Stimulated activated naive CD8-positive, alpha-beta T cell treated with anti-CD3 and anti-CD28 coated beads, Interleukin-15, Interleukin-2, amounts not matched to agents 100 ng/mL and 50 ng/mL, for 24 hours (primary cell): ENCODE data around the gene MISFA.
A peak's percentile ranks its signal among the peaks of the same experiment; 100 is the strongest.

Experiments
- H3K27ac Mint-ChIP-seq: one replicate; pipeline ENCODE4 v1.8.0; 2021; ENCODE audit warnings: mild to moderate bottlenecking, mixed read lengths
- H3K27me3 Mint-ChIP-seq: one replicate; pipeline ENCODE4 v1.8.0; 2021; ENCODE audit warnings: mixed read lengths
- H3K36me3 Mint-ChIP-seq: one replicate; pipeline ENCODE4 v1.8.0; 2021; ENCODE audit warnings: low read depth, mixed read lengths
- H3K4me1 Mint-ChIP-seq: one replicate; pipeline ENCODE4 v1.8.0; 2021; ENCODE audit warnings: low read depth, mixed read lengths
- H3K4me3 Mint-ChIP-seq: one replicate; pipeline ENCODE4 v1.8.0; 2021; ENCODE audit warnings: mild to moderate bottlenecking, mixed read lengths
- H3K9me3 Mint-ChIP-seq: one replicate; pipeline ENCODE4 v1.8.0; 2021; ENCODE audit warnings: mixed read lengths

Gene MISFA

GRCh38 chr11:18608376-18608775 is 8.8 kb downstream of the MISFA start:
- no peaks in the 10 kb centered on the region for H3K4me1 Mint-ChIP-seq
- H3K36me3 Mint-ChIP-seq = peaks cover 41% of the 10 kb centered on the region

GRCh38 chr11:18611196-18611595 is 11.6 kb downstream of the MISFA start:
- peaks cover 4% of the 10 kb centered on the region for H3K9me3 Mint-ChIP-seq
- H3K36me3 Mint-ChIP-seq = peaks cover 65% of the 10 kb centered on the region

More at GRCh38 chr11:18608376-18608775, 8.8 kb downstream of the MISFA start:
- Mint-ChIP-seq H3K9me3 (no peaks in the 10 kb centered on the region), H3K27ac (no peak overlapping the region), H3K27me3 (no peaks in the 10 kb centered on the region), H3K4me3 (no peak overlapping the region)

DNA sequence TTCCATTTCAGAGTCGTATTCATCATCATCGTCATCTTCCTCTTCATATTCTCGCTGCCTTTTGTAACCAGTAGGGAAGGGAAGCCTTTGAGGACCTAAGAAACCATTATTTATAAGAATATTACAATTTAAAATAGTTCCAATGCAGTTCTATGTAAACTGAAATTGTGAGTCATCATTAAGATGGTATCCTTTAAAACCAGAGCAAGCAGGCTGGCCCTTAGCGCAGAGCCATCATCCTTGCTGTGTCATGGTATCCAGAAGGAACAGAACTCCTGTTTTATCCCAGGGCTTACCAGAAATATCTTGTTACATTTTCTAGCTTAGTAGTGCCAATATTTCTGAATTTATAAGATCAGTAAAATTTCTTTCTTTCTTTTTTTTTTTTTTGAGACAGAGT is 12.8 kb downstream of the MISFA start:
- Mint-ChIP-seq H3K36me3 (peaks cover 60% of the 10 kb centered on the region), H3K4me3 (no peak overlapping the region), H3K4me1 (peaks cover 21% of the 10 kb centered on the region), H3K9me3 (peaks cover 4% of the 10 kb centered on the region), H3K27me3 (no peaks in the 10 kb centered on the region), H3K27ac (no peak overlapping the region)

More at GRCh38 chr11:18611196-18611595, 11.6 kb downstream of the MISFA start:
- no peak overlapping the region for H3K4me3 Mint-ChIP-seq
- no peak overlapping the region for H3K27ac Mint-ChIP-seq
- peaks cover 10% of the 10 kb centered on the region for H3K4me1 Mint-ChIP-seq
- H3K27me3 Mint-ChIP-seq = no peaks in the 10 kb centered on the region

GRCh38 chr11:18614667-18615066 is 15.1 kb downstream of the MISFA start:
- H3K27ac Mint-ChIP-seq = no peak overlapping the region
- H3K27me3 Mint-ChIP-seq = no peaks in the 10 kb centered on the region
- H3K36me3 Mint-ChIP-seq = peaks cover 48% of the 10 kb centered on the region
- no peak overlapping the region for H3K4me3 Mint-ChIP-seq
- H3K4me1 Mint-ChIP-seq = peaks cover 42% of the 10 kb centered on the region
- peaks cover 4% of the 10 kb centered on the region for H3K9me3 Mint-ChIP-seq

DNA sequence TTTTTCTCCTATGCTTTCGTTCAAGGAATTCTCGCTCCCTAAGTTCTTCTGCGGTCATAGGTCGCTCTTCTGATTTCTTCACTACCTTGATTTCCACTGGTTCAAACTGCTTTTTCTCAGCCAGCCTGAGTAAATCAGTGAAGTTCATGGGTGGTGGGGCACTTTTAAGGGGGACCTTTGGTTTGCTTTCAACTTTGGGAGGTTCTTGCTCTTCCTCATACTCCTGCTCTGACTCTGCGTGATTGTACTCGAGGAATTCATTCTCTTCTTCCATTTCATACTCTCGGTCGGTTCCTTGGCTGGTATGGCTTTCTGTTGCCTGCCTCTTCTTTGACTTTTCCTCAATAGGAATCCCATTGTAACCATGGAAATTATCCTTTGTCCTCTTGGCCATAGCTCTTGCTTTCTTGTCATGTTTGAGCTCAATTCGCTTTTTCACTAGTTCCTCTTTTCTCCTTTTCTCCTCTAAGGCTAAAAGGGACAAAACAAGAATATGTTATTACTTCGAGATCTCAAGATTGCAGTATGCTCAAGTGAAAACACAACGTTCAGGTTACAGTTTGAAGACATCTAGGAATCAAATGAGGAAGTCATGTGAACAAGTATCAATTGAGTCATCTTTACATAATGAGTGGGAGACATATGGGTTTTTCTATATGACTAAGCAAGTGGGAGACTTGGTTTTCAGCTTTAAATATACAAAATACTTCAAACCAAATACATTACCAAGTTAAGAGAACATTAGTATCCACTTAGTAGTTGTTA is 16.2 kb downstream of the MISFA start:
- H3K27ac Mint-ChIP-seq = peak overlapping the region; percentile 81
- H3K9me3 Mint-ChIP-seq = peaks cover 4% of the 10 kb centered on the region
- H3K4me1 Mint-ChIP-seq = peaks cover 49% of the 10 kb centered on the region
- H3K4me3 Mint-ChIP-seq = peak overlapping the region; percentile 75
- peaks cover 38% of the 10 kb centered on the region for H3K36me3 Mint-ChIP-seq
- no peaks in the 10 kb centered on the region for H3K27me3 Mint-ChIP-seq

DNA sequence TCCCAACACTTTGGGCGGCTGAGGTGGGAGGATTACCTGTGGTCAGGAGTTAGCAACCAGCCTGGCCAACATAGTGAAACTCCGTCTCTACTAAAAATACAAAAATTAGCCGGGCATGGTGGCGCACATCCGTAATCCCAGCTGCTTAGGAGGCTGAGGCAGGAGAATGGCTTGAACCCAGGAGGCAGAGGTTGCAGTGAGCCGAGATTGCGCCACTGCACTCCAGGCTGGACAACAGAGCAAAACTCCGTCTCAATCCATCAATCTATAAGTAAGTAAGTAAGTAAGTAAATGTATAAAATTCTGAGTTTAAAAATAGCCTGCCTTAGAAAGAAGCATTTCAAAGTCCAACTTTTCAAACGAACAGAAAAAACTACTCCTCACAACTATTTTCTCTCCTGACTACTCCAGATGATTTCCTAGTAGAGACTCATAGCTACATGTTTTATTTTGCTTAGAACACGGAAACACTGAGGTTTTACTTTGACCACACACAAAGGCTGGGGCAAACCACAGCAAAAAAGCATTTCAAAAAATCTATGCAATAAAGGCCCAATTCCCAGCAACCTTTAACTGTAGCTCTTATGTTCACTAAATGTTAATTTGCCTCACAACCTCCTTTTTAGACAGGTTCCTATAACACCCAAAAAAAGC is 18.2 kb downstream of the MISFA start:
- Mint-ChIP-seq H3K9me3 (peaks cover 4% of the 10 kb centered on the region), H3K4me1 (peaks cover 57% of the 10 kb centered on the region), H3K4me3 (peak overlapping the region; percentile 20)

DNA sequence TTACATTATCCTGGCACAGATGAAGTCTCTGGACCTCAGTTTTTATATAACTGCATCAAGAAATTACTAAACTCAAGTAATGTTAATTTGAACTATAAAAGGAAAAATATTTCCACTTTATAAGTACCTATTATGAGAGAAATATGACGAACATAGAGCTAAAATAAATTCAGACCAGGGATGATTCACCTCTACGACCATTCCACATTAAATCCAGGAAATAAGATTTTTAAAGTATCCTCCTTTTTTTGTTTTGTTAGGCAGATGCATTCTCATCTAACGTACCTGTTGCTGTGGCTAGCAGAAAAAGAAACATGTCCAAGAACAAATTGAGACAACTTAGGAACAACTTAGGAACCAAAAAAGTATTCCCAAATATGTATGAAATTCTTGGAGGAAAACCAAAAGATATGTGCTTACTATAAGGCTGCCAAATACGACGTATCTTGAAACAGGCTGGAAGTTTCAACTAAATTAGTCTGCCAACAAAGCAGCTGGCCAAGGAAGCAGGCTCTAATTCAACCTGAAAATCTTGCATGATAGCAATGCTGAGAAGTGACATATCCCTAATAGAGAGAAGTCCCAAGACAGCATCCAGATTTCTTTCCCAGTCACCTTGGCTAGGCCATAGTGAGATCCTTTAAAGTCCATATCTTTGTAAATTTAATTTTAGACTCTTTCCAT is 18.9 kb downstream of the MISFA start:
- Mint-ChIP-seq H3K4me3 (peak overlapping the region; percentile 20), H3K4me1 (peaks cover 57% of the 10 kb centered on the region), H3K27me3 (no peaks in the 10 kb centered on the region), H3K27ac (peak overlapping the region; percentile 19), H3K36me3 (peaks cover 29% of the 10 kb centered on the region), H3K9me3 (peaks cover 4% of the 10 kb centered on the region)

More for the DNA sequence above, 18.2 kb downstream of the MISFA start:
- Mint-ChIP-seq H3K27ac (peak overlapping the region; percentile 19), H3K27me3 (no peaks in the 10 kb centered on the region), H3K36me3 (peaks cover 30% of the 10 kb centered on the region)

GRCh38 chr11:18623707-18624106 is 24.1 kb downstream of the MISFA start:
- H3K27me3 Mint-ChIP-seq = no peaks in the 10 kb centered on the region
- H3K27ac Mint-ChIP-seq = no peak overlapping the region
- peaks cover 7% of the 10 kb centered on the region for H3K9me3 Mint-ChIP-seq
- peaks cover 25% of the 10 kb centered on the region for H3K36me3 Mint-ChIP-seq
- peaks cover 47% of the 10 kb centered on the region for H3K4me1 Mint-ChIP-seq
- no peak overlapping the region for H3K4me3 Mint-ChIP-seq

DNA sequence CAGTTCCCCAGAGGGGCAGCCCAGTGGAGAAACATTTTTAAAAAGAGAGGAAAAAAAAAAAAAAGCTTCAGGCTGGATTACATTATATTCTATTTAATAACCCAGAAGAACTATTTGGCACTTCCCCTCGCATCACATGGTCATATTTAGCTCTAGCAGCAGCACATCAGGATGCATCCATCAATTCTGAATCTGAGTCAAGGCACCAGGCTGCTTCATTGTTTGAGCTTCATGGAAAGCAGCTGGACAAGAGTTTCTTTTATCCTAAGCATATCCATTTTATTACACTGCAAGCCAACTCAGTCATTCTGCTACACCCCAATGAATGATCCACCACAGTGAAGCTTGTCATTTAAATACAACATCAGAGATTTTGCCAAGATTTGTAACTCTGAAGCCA is 24.6 kb downstream of the MISFA start:
- Mint-ChIP-seq H3K4me1 (peaks cover 45% of the 10 kb centered on the region), H3K27me3 (no peaks in the 10 kb centered on the region), H3K36me3 (peaks cover 25% of the 10 kb centered on the region), H3K9me3 (peaks cover 7% of the 10 kb centered on the region), H3K4me3 (no peak overlapping the region), H3K27ac (no peak overlapping the region)

GRCh38 chr11:18632841-18633240 is 33.3 kb downstream of the MISFA start:
- Mint-ChIP-seq H3K27me3 (no peaks in the 10 kb centered on the region), H3K27ac (peak overlapping the region; percentile 100), H3K9me3 (no peaks in the 10 kb centered on the region), H3K4me3 (peak overlapping the region; percentile 96), H3K36me3 (peaks cover 4% of the 10 kb centered on the region), H3K4me1 (peaks cover 49% of the 10 kb centered on the region)

DNA sequence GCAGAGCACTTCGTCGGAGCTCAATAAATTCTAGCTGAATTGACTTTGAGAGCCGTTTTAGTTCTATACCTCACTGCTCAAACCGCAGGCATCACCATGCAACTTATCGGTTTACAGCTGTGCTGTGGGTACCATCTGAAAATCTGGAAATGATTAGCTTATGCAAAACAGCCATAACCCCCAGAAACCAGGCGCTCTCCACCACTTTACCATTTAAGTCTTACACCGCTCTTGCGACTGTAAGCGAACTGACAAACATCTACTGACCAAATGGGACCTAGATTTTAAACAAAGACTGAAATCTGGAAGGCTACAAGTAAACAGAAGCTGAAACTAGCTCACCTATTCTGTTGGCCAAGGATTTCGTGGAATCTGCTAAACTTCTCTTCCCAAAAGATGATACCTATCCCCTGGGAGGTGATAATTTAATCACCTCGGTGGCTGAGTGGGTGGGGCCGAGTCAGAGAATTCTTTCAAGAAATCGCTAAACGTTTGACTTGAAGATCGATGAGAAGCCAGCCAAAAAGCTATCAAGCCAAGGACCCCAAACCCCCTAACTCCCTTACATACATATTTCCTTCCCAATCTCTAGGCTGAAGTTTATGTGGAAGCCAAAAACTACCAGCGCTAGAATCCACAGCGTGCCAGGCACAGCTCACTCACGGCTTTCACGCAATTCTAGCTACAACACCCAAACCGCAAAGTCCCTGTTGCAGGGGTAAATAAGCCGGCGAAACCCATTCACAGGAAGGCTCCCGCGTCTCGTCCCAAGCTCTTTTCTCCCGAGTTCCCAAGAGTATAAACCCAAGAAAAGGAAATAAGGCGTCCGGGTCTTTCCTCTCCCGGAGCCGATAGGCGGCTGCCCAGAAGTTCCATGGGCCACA is 33.9 kb downstream of the MISFA start:
- no peaks in the 10 kb centered on the region for H3K27me3 Mint-ChIP-seq
- H3K4me1 Mint-ChIP-seq = peaks cover 42% of the 10 kb centered on the region
- H3K4me3 Mint-ChIP-seq = peak overlapping the region; percentile 96
- peaks cover 4% of the 10 kb centered on the region for H3K36me3 Mint-ChIP-seq
- H3K9me3 Mint-ChIP-seq = no peaks in the 10 kb centered on the region
- H3K27ac Mint-ChIP-seq = peak overlapping the region; percentile 100

DNA sequence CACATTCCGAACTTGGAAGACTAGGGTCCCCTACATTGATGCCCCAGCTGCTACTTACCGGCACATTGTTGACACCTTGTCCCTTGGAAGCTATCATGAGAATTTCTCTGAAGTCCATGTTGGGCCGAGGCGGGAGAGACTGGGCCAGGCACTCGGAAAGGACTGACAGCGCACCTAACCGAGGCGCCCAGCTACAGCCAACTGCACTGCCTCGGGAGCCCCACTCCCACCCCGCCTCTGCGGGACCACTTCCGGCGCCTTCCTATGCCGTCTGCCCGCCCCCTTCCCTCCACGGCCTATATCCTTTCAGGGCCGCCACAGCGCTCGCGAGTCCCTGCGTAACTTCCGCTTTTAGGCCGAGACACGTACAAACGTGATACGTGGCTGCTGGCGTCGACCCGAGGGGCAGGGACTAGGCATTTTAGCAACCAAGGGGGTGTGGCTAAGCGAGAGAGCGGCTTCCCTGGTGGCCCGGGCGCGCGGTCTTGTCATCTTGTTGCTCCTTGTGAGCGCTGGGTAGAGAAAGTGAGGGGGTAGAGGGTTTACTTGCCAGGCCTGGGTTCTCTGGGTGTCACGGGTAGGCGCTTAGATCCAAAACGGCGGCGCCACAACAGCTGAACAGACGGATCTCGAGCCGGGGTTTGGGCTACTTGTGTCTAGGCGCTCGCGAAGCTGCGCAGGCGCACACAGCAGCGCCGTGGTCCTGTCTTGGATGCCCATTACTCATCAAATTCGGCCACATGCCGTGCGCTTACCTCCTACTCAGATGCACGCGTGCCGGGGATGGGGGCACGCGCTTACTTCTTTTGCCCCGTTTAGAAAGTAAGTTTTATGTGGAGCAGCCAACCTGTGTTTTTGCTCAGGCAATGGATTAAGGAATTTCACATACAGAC is 34.8 kb downstream of the MISFA start, which contains the start of gene SPTY2D1:
Gene SPTY2D1 (minus strand): TSS at position 203 of the 893 bp plus-strand sequence. CDS start 85 bp downstream, at position 118.
- Mint-ChIP-seq H3K4me1 (peaks cover 38% of the 10 kb centered on the region), H3K36me3 (peaks cover 4% of the 10 kb centered on the region), H3K9me3 (no peaks in the 10 kb centered on the region), H3K27ac (peak within 1 kb of the TSS; percentile 100), H3K27me3 (no peaks in the 10 kb centered on the region), H3K4me3 (peak within 1 kb of the TSS; percentile 96)

DNA sequence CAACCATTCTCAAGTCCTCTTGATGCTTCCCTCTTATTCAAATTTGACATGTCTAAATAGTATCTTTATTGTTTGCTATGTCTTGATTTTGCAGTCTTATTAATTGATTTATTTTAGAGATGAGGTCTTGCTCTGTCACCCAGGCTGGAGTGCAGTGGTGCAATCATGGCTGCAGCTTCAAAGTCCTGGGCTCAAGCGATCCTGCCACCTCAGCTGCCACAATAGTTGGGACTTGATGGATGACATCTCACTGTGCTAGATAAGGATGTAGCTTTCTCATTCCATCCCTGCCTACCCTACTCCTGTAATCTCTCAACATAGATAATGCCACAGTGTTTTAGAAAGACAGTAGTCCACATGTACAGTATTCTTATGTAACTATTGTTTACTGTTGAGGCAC is 42.1 kb downstream of the MISFA start:
- Mint-ChIP-seq H3K27ac (no peak overlapping the region), H3K27me3 (no peaks in the 10 kb centered on the region), H3K4me3 (no peak overlapping the region), H3K4me1 (no peaks in the 10 kb centered on the region), H3K36me3 (no peaks in the 10 kb centered on the region), H3K9me3 (no peaks in the 10 kb centered on the region)
